CD14-positive monocyte (primary cell): ENCODE results near the gene VKORC1L1. TPM values are rescaled to one million over a fixed set of nuclear protein-coding genes. Genes with fewer than 3 reads are reported as not detected.

Source experiments
- DNase-seq, 3 donors: peaks; one replicate each; pipeline ENCODE4 v3.0.0-alpha.2; 2011 to 2022
- H2AFZ ChIP-seq: 2 replicates; pipeline ENCODE4 v1.6.0; 2012; ENCODE audit warnings: mild to moderate bottlenecking, low read depth, low read length, inconsistent platforms; ENCODE audit not compliant: insufficient read depth, poor library complexity, severe bottlenecking
- H3K27ac ChIP-seq, 2 donors: 1 replicate in 1 of 2; 2 replicates in 1 of 2; pipeline ENCODE4 v1.5.1; 2012 to 2013; ENCODE audit warnings: low read length in 2 of 2, control low read depth in 1 of 2, inconsistent platforms in 1 of 2, low read depth in 1 of 2, mild to moderate bottlenecking in 1 of 2
- H3K27me3 ChIP-seq, 2 donors: one replicate each; pipeline versions ENCODE4 v1.6.0 to v1.6.1; 2011 to 2013; ENCODE audit warnings: low read length in 2 of 2; ENCODE audit not compliant: control insufficient read depth in 2 of 2, insufficient read depth in 2 of 2
- H3K36me3 ChIP-seq, 2 donors: replicated peaks in 1 of 2; 1 replicate in 1 of 2; 2 replicates in 1 of 2; pipeline versions ENCODE4 v1.5.1 to v1.6.1; 2012 to 2013; ENCODE audit warnings: low read length in 2 of 2, control low read depth in 1 of 2, inconsistent platforms in 1 of 2, mild to moderate bottlenecking in 1 of 2; ENCODE audit not compliant: insufficient read depth in 2 of 2, control insufficient read depth in 1 of 2
- H3K4me1 ChIP-seq, 2 donors: 1 replicate in 1 of 2; 2 replicates in 1 of 2; pipeline versions ENCODE4 v1.5.1 to v1.6.1; 2012 to 2013; ENCODE audit warnings: low read length in 2 of 2, control low read depth in 1 of 2, inconsistent platforms in 1 of 2, mild to moderate bottlenecking in 1 of 2, moderate library complexity in 1 of 2; ENCODE audit not compliant: insufficient read depth in 2 of 2, control insufficient read depth in 1 of 2
- H3K4me2 ChIP-seq: replicated peaks from 2 replicates; pipeline ENCODE3; 2012; ENCODE audit warnings: low read length, moderate library complexity, mild to moderate bottlenecking; ENCODE audit not compliant: poor library complexity, severe bottlenecking; ENCODE audit errors: extremely low read depth
- H3K4me3 ChIP-seq, 3 experiments: fragments of 200-600 bp in 1 of 3; sonication (generic) in 1 of 3; replicated peaks in 1 of 3; 1 replicate in 2 of 3; 2 replicates in 1 of 3; pipeline ENCODE4 v1.5.1; 2011 to 2013; ENCODE audit warnings: low read length in 3 of 3, mild to moderate bottlenecking in 3 of 3, control low read depth in 2 of 3, low read depth in 2 of 3, inconsistent platforms in 1 of 3, moderate library complexity in 1 of 3
- H3K79me2 ChIP-seq: 2 replicates; pipeline ENCODE4 v1.6.0; 2012; ENCODE audit warnings: mild to moderate bottlenecking, control low read depth, inconsistent platforms, low read length, moderate library complexity; ENCODE audit not compliant: insufficient read depth
- H3K9ac ChIP-seq: 2 replicates; pipeline ENCODE4 v1.6.0; 2017; ENCODE audit warnings: low read length, mild to moderate bottlenecking; ENCODE audit not compliant: insufficient read depth, poor library complexity, severe bottlenecking
- H3K9me3 ChIP-seq, 2 donors: replicated peaks in 1 of 2; 1 replicate in 1 of 2; 2 replicates in 1 of 2; pipeline versions ENCODE4 v1.5.1 to v1.6.1; 2012 to 2013; ENCODE audit warnings: low read length in 2 of 2, control low read depth in 1 of 2; ENCODE audit not compliant: control insufficient read depth in 1 of 2, insufficient read depth in 1 of 2
- H4K20me1 ChIP-seq: 2 replicates; pipeline ENCODE4 v1.6.0; 2012; ENCODE audit warnings: mild to moderate bottlenecking, low read length, control low read depth, moderate library complexity; ENCODE audit not compliant: insufficient read depth
- H3K27ac Mint-ChIP-seq, 7 donors: one replicate each; pipeline ENCODE4 v1.8.0; 2020; ENCODE audit warnings: mild to moderate bottlenecking in 7 of 7, mixed read lengths in 7 of 7, moderate library complexity in 6 of 7, inconsistent platforms in 2 of 7
- H3K27me3 Mint-ChIP-seq, 3 donors: one replicate each; pipeline ENCODE4 v1.8.0; 2021 to 2022; ENCODE audit warnings: low read depth in 3 of 3, mild to moderate bottlenecking in 3 of 3, mixed read lengths in 3 of 3, moderate library complexity in 3 of 3, inconsistent platforms in 1 of 3
- H3K36me3 Mint-ChIP-seq, 2 donors: one replicate each; pipeline ENCODE4 v1.8.0; 2020; ENCODE audit warnings: mixed read lengths in 2 of 2, inconsistent platforms in 1 of 2, mild to moderate bottlenecking in 1 of 2
- H3K4me1 Mint-ChIP-seq: one replicate; pipeline ENCODE4 v1.8.0; 2020; ENCODE audit warnings: mild to moderate bottlenecking, mixed read lengths
- H3K4me3 Mint-ChIP-seq, 2 donors: one replicate each; pipeline ENCODE4 v1.8.0; 2020; ENCODE audit warnings: mild to moderate bottlenecking in 2 of 2, mixed read lengths in 2 of 2, moderate library complexity in 1 of 2
- H3K9me3 Mint-ChIP-seq, 7 donors: one replicate each; pipeline ENCODE4 v1.8.0; 2020 to 2022; ENCODE audit warnings: mixed read lengths in 7 of 7, mild to moderate bottlenecking in 6 of 7, moderate library complexity in 6 of 7, inconsistent platforms in 2 of 7
- CTCF ChIP-seq: fragments of 200-600 bp; IDR thresholded peaks from one replicate; pipeline ENCODE4 v1.8.0; 2022; ENCODE audit warnings: antibody characterized with exemption, mild to moderate bottlenecking
- WGBS: methylation state at CpG from one replicate; pipeline ENCODE4 v1.1.5; 2013; ENCODE audit warnings: missing lambda C conversion rate; ENCODE audit not compliant: insufficient coverage; 5-methylcytosine and 5-hydroxymethylcytosine counted together
- intact Hi-C, 2 donors: fragments of 100-400 bp; cut with micrococcal nuclease; formaldehyde crosslinking; loops; one replicate each; pipeline versions ENCODE4 v1.15.0 to v1.15.1; 2023
- polyA plus RNA-seq, 3 donors: library from polyadenylated mRNA; depleted of rRNA in 1 of 3; unstranded in 2 of 3; stranded (reverse) in 1 of 3; fragments of 300-500 nt in 2 of 3; fragments of >200 nt in 1 of 3; fragmentation: Illumina TruSeq in 2 of 3; gene quantifications; 1 replicate in 2 of 3; 2 replicates in 1 of 3; pipeline ENCODE4 v1.2.3, GENCODE V29; 2012 to 2021

The VKORC1L1 gene
- polyA plus RNA-seq, 3 donors, result 1.9 to 3.2 (median 2.7) TPM

- H3K27me3 ChIP-seq, result no peaks in the 10 kb centered on the region
- H3K36me3 ChIP-seq, result no peaks in the 10 kb centered on the region
- H3K27ac Mint-ChIP-seq, result peak overlapping the region in 1 of 7 donors; percentile 23
- H3K9me3 ChIP-seq, result no peaks in the 10 kb centered on the region
- peaks cover 2% of the 10 kb centered on the region for H3K4me1 Mint-ChIP-seq
- H3K4me3 ChIP-seq, result no peak overlapping the region
- H2AFZ ChIP-seq, result no peak overlapping the region
- no peaks in the 10 kb centered on the region for H3K9me3 Mint-ChIP-seq
- H3K79me2 ChIP-seq, result no peaks in the 10 kb centered on the region
- no peak overlapping the region for H3K4me3 Mint-ChIP-seq
- no peaks in the 10 kb centered on the region for H3K4me1 ChIP-seq
- H4K20me1 ChIP-seq, result no peaks in the 10 kb centered on the region
- peaks cover 0 to under 1% (median 0%) of the 10 kb centered on the region in 3 donors for H3K27me3 Mint-ChIP-seq
- no peak overlapping the region for H3K4me2 ChIP-seq
- no peak for TF ChIP-seq CTCF
- intact Hi-C loops, result no loop called here
- DNase-seq, result no peak
- WGBS, result 72% methylated on average over 2 of the region's 3 CpGs
- no peak overlapping the region for H3K9ac ChIP-seq
- H3K36me3 Mint-ChIP-seq, result peaks cover 0 to 6% of the 10 kb centered on the region in 2 donors
- H3K27ac ChIP-seq, result no peak overlapping the region
Measured at GRCh38 chr7:65925040-65925439, 52.2 kb downstream of the VKORC1L1 start.

- Histone ChIP-seq H4K20me1 (no peaks in the 10 kb centered on the region), H3K9me3 (no peaks in the 10 kb centered on the region), H3K4me1 (no peaks in the 10 kb centered on the region), H2AFZ (no peak overlapping the region), H3K79me2 (peaks cover 5% of the 10 kb centered on the region), H3K36me3 (no peaks in the 10 kb centered on the region), H3K4me2 (no peak overlapping the region), H3K27ac (no peak overlapping the region), H3K4me3 (no peak overlapping the region), H3K9ac (no peak overlapping the region), H3K27me3 (no peaks in the 10 kb centered on the region)
- intact Hi-C loops, result no loop called here
- H3K4me3 Mint-ChIP-seq, result no peak overlapping the region
- no peak overlapping the region for H3K27ac Mint-ChIP-seq
- H3K4me1 Mint-ChIP-seq, result peaks cover 2% of the 10 kb centered on the region
- no peak for DNase-seq
- H3K27me3 Mint-ChIP-seq, result no peaks in the 10 kb centered on the region
- no peaks in the 10 kb centered on the region for H3K9me3 Mint-ChIP-seq
- TF ChIP-seq CTCF, result no peak
- peaks cover under 1 to 2% of the 10 kb centered on the region in 2 donors for H3K36me3 Mint-ChIP-seq
Measured at GRCh38 chr7:65926588-65926987, 53.7 kb downstream of the VKORC1L1 start.
